Endothelial cell (in vitro differentiated cells): ENCODE data around the gene CXCL1. TPM values are rescaled to one million over a fixed set of nuclear protein-coding genes. Genes with fewer than 3 reads are reported as not detected.

ENCODE experiments used
- DNase-seq: peaks from one replicate; pipeline ENCODE4 v3.0.0; 2021; ENCODE audit warnings: low spot score
- H3K27ac Mint-ChIP-seq: one replicate; pipeline ENCODE4 v1.8.0; 2021; ENCODE audit warnings: mixed read lengths, inconsistent platforms; ENCODE audit not compliant: unreplicated experiment
- H3K27me3 Mint-ChIP-seq: one replicate; pipeline ENCODE4 v1.8.0; 2021; ENCODE audit warnings: mild to moderate bottlenecking, moderate library complexity, mixed read lengths, inconsistent platforms; ENCODE audit not compliant: unreplicated experiment
- H3K36me3 Mint-ChIP-seq: one replicate; pipeline ENCODE4 v1.8.0; 2021; ENCODE audit warnings: mild to moderate bottlenecking, low read depth, mixed read lengths, inconsistent platforms; ENCODE audit not compliant: unreplicated experiment
- H3K4me1 Mint-ChIP-seq: one replicate; pipeline ENCODE4 v1.8.0; 2021; ENCODE audit warnings: mild to moderate bottlenecking, mixed read lengths, inconsistent platforms; ENCODE audit not compliant: unreplicated experiment
- H3K4me3 Mint-ChIP-seq: one replicate; pipeline ENCODE4 v1.8.0; 2021; ENCODE audit warnings: mild to moderate bottlenecking, mixed read lengths, inconsistent platforms; ENCODE audit not compliant: unreplicated experiment
- H3K9me3 Mint-ChIP-seq: one replicate; pipeline ENCODE4 v1.8.0; 2021; ENCODE audit warnings: mixed read lengths, inconsistent platforms; ENCODE audit not compliant: unreplicated experiment
- CTCF ChIP-seq: fragments of 200-600 bp; sonication (generic); IDR thresholded peaks from one replicate; pipeline ENCODE4 v1.5.0; 2021; ENCODE audit warnings: antibody characterized with exemption; ENCODE audit not compliant: unreplicated experiment
- total RNA-seq: library from RNA; stranded (reverse); fragmentation: NEBNext Ultra II Directional; extraction: Animal tissue kit (Norgen Biotek cat#: 25700); gene quantifications from one replicate; pipeline ENCODE4 v1.2.1, GENCODE V29; 2021; ENCODE audit not compliant: unreplicated experiment

CXCL1 gene
- total RNA-seq, 1 donor from 2014 or later: 1.7 TPM

GRCh38 chr4:73919691-73920090, 50.5 kb downstream of the CXCL1 start:
- Mint-ChIP-seq H3K9me3 (no peaks in the 10 kb centered on the region), H3K36me3 (no peaks in the 10 kb centered on the region), H3K4me3 (no peak overlapping the region), H3K4me1 (no peaks in the 10 kb centered on the region), H3K27ac (no peak overlapping the region), H3K27me3 (no peaks in the 10 kb centered on the region)
- no peak for DNase-seq
- TF ChIP-seq CTCF: no peak

Other genes with a start within 250 kb of the CXCL1 start
- not detected for gene RASSF6, start 249.0 kb upstream of the CXCL1 start, total RNA-seq
- not detected for gene CXCL8, start 128.8 kb upstream of the CXCL1 start, total RNA-seq
- 0.15 TPM for gene CXCL6, start 32.7 kb upstream of the CXCL1 start, total RNA-seq
- not detected for gene PF4V1, start 16.1 kb upstream of the CXCL1 start, total RNA-seq
- gene PF4, start 112.6 kb downstream of the CXCL1 start, total RNA-seq: 11.6 TPM
- not detected for gene PPBP, start 118.8 kb downstream of the CXCL1 start, total RNA-seq
- gene CXCL5, start 129.3 kb downstream of the CXCL1 start, total RNA-seq: 3.4 TPM
- gene CXCL3, start 169.3 kb downstream of the CXCL1 start, total RNA-seq: 2.7 TPM
- 4.0 TPM for gene CXCL2, start 229.8 kb downstream of the CXCL1 start, total RNA-seq